OCI-LY7 (cell line): ENCODE data around the gene SCLT1.

ENCODE experiments used
- CTCF ChIP-seq: fragments of 200-600 bp; sonication (generic); conservative IDR thresholded peaks from 2 replicates; pipeline ENCODE4 v1.5.1; 2014; ENCODE audit warnings: mild to moderate bottlenecking, antibody characterized with exemption, low read length, moderate library complexity, mixed read lengths
- EZH2phosphoT487 ChIP-seq: fragments of 200-600 bp; sonication (generic); IDR thresholded peaks from 2 replicates; pipeline ENCODE4 v1.6.1; 2018; ENCODE audit warnings: low read depth, borderline replicate concordance, mild to moderate bottlenecking, mixed run types, antibody characterized with exemption, low read length, moderate library complexity, mixed read lengths

DNA sequence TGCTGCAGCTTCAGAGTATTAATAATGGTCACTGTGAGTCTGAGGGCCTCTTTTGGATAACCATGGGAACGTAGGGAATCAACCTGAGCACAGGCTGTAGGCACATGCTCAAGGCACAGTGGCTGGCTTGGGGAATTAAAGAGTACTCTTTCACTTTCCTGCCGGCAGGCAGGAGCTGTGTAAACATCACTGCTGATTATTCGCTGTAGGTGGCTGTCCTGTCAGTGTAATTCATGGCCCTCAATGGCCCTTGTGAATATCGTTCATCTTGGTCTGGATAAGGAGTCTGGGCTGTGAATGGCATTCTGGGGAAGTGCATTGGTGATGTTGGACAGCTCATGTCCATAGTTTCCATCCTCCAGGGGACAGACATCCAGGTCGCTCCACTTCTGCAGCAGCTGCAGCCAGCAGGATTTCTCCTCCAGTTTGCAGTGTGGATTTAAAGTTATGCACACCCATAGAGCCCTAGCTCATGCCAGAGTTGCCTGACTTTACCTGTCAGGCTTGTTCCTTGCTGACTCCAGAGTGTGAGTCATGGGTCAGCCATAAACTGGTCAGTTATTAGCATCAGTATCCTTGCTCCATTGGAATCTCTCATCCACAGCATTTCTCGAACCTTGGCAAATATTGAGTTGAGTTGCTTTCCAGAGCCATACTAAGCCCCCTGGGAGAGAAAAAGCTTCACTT is 45.6 kb upstream of the SCLT1 start:
- no peak for TF ChIP-seq CTCF
- no peak for TF ChIP-seq EZH2phosphoT487
